ENCODE data around the gene EIF4G3.
"Not testable (repeated sequence)": the region's sequence is repeated elsewhere in the genome, so short reads cannot be mapped to it uniquely, and the experiment has no call there.

EIF4G3 gene

GRCh38 chr1:21149430-21149854 is 27.3 kb downstream of the EIF4G3 start:
- no peaks in the 10 kb centered on the region for H3K27me3 Mint-ChIP-seq
- no peak overlapping the region for H3K27ac Mint-ChIP-seq
- H3K4me3 Mint-ChIP-seq = no peak overlapping the region
- peaks cover 53% of the 10 kb centered on the region for H3K36me3 Mint-ChIP-seq (ENCODE audit: low read depth)
- H3K9me3 Mint-ChIP-seq = no peaks in the 10 kb centered on the region
- peaks cover 3% of the 10 kb centered on the region for H3K4me1 Mint-ChIP-seq (ENCODE audit: low read depth)

GRCh38 chr1:21143752-21144151 is 32.9 kb downstream of the EIF4G3 start:
- Mint-ChIP-seq H3K36me3 (ENCODE audit: low read depth) (peaks cover 44% of the 10 kb centered on the region), H3K27me3 (no peaks in the 10 kb centered on the region), H3K27ac (no peak overlapping the region), H3K4me3 (no peak overlapping the region), H3K4me1 (ENCODE audit: low read depth) (peaks cover 3% of the 10 kb centered on the region), H3K9me3 (no peaks in the 10 kb centered on the region)

GRCh38 chr1:21143138-21143537 is 33.6 kb downstream of the EIF4G3 start:
- Mint-ChIP-seq H3K4me3 (no peak overlapping the region), H3K36me3 (ENCODE audit: low read depth) (peaks cover 41% of the 10 kb centered on the region), H3K4me1 (ENCODE audit: low read depth) (peaks cover 6% of the 10 kb centered on the region), H3K9me3 (no peaks in the 10 kb centered on the region), H3K27ac (no peak overlapping the region), H3K27me3 (no peaks in the 10 kb centered on the region)

- no peaks in the 10 kb centered on the region for H3K27me3 Mint-ChIP-seq
- H3K36me3 Mint-ChIP-seq (ENCODE audit: low read depth) = peaks cover 44% of the 10 kb centered on the region
- no peaks in the 10 kb centered on the region for H3K9me3 Mint-ChIP-seq
Observed at GRCh38 chr1:21141030-21141429, 35.7 kb downstream of the EIF4G3 start.

GRCh38 chr1:21139601-21140000 is 37.1 kb downstream of the EIF4G3 start:
- H3K4me3 Mint-ChIP-seq = no peak overlapping the region
- no peaks in the 10 kb centered on the region for H3K27me3 Mint-ChIP-seq
- peaks cover 5% of the 10 kb centered on the region for H3K4me1 Mint-ChIP-seq (ENCODE audit: low read depth)
- H3K9me3 Mint-ChIP-seq = no peaks in the 10 kb centered on the region
- no peak overlapping the region for H3K27ac Mint-ChIP-seq
- peaks cover 42% of the 10 kb centered on the region for H3K36me3 Mint-ChIP-seq (ENCODE audit: low read depth)

More at GRCh38 chr1:21141030-21141429, 35.7 kb downstream of the EIF4G3 start:
- Mint-ChIP-seq H3K4me1 (ENCODE audit: low read depth) (peaks cover 7% of the 10 kb centered on the region), H3K27ac (no peak overlapping the region), H3K4me3 (no peak overlapping the region)

- H3K4me1 Mint-ChIP-seq (ENCODE audit: low read depth); H3K9me3 Mint-ChIP-seq; H3K27ac Mint-ChIP-seq; H3K4me3 Mint-ChIP-seq; H3K27me3 Mint-ChIP-seq: not testable (repeated sequence)
- peaks cover 41% of the 10 kb centered on the region for H3K36me3 Mint-ChIP-seq (ENCODE audit: low read depth)
Observed at GRCh38 chr1:21136344-21136743, 40.4 kb downstream of the EIF4G3 start.

- H3K4me1 Mint-ChIP-seq (ENCODE audit: low read depth) = no peaks in the 10 kb centered on the region
- H3K4me3 Mint-ChIP-seq = no peak overlapping the region
- H3K27ac Mint-ChIP-seq = no peak overlapping the region
- H3K9me3 Mint-ChIP-seq = no peaks in the 10 kb centered on the region
- no peaks in the 10 kb centered on the region for H3K27me3 Mint-ChIP-seq
- H3K36me3 Mint-ChIP-seq (ENCODE audit: low read depth) = peaks cover 40% of the 10 kb centered on the region
Observed at GRCh38 chr1:21131200-21131599, 45.5 kb downstream of the EIF4G3 start.

- Mint-ChIP-seq H3K4me1 (ENCODE audit: low read depth) (no peaks in the 10 kb centered on the region), H3K36me3 (ENCODE audit: low read depth) (peaks cover 29% of the 10 kb centered on the region), H3K27ac (no peak overlapping the region), H3K27me3 (no peaks in the 10 kb centered on the region), H3K4me3 (no peak overlapping the region), H3K9me3 (no peaks in the 10 kb centered on the region)
Observed at GRCh38 chr1:21129407-21129806, 47.3 kb downstream of the EIF4G3 start.

GRCh38 chr1:21126324-21126723 is 50.4 kb downstream of the EIF4G3 start:
- Mint-ChIP-seq H3K9me3 (no peaks in the 10 kb centered on the region), H3K27me3 (no peaks in the 10 kb centered on the region), H3K27ac (no peak overlapping the region), H3K4me1 (ENCODE audit: low read depth) (no peaks in the 10 kb centered on the region), H3K36me3 (ENCODE audit: low read depth) (peaks cover 36% of the 10 kb centered on the region), H3K4me3 (no peak overlapping the region)

GRCh38 chr1:21124846-21125245 is 51.9 kb downstream of the EIF4G3 start:
- Mint-ChIP-seq H3K36me3 (ENCODE audit: low read depth) (peaks cover 29% of the 10 kb centered on the region), H3K4me3 (no peak overlapping the region), H3K27me3 (no peaks in the 10 kb centered on the region), H3K27ac (no peak overlapping the region), H3K4me1 (ENCODE audit: low read depth) (no peaks in the 10 kb centered on the region), H3K9me3 (no peaks in the 10 kb centered on the region)

GRCh38 chr1:21123287-21123948 is 53.3 kb downstream of the EIF4G3 start:
- Mint-ChIP-seq H3K36me3 (ENCODE audit: low read depth) (peaks cover 33% of the 10 kb centered on the region), H3K4me3 (no peak overlapping the region), H3K27ac (no peak overlapping the region), H3K27me3 (no peaks in the 10 kb centered on the region), H3K4me1 (ENCODE audit: low read depth) (no peaks in the 10 kb centered on the region), H3K9me3 (no peaks in the 10 kb centered on the region)

- no peak overlapping the region for H3K27ac Mint-ChIP-seq
- no peaks in the 10 kb centered on the region for H3K9me3 Mint-ChIP-seq
- H3K36me3 Mint-ChIP-seq (ENCODE audit: low read depth) = peaks cover 24% of the 10 kb centered on the region
- no peak overlapping the region for H3K4me3 Mint-ChIP-seq
- no peaks in the 10 kb centered on the region for H3K27me3 Mint-ChIP-seq
- no peaks in the 10 kb centered on the region for H3K4me1 Mint-ChIP-seq (ENCODE audit: low read depth)
Observed at GRCh38 chr1:21121764-21122471, 54.8 kb downstream of the EIF4G3 start.

GRCh38 chr1:21118167-21118566 is 58.5 kb downstream of the EIF4G3 start:
- Mint-ChIP-seq H3K9me3 (no peaks in the 10 kb centered on the region), H3K27me3 (no peaks in the 10 kb centered on the region), H3K4me1 (ENCODE audit: low read depth) (no peaks in the 10 kb centered on the region), H3K27ac (no peak overlapping the region), H3K4me3 (no peak overlapping the region), H3K36me3 (ENCODE audit: low read depth) (peaks cover 19% of the 10 kb centered on the region)

- Mint-ChIP-seq H3K4me1 (ENCODE audit: low read depth) (no peaks in the 10 kb centered on the region), H3K9me3 (no peaks in the 10 kb centered on the region), H3K27me3 (no peaks in the 10 kb centered on the region), H3K27ac (no peak overlapping the region), H3K36me3 (ENCODE audit: low read depth) (peaks cover 13% of the 10 kb centered on the region), H3K4me3 (no peak overlapping the region)
Observed at GRCh38 chr1:21117597-21118001, 59.1 kb downstream of the EIF4G3 start.

GRCh38 chr1:21117159-21117558 is 59.5 kb downstream of the EIF4G3 start:
- Mint-ChIP-seq H3K27ac (no peak overlapping the region), H3K4me1 (ENCODE audit: low read depth) (no peaks in the 10 kb centered on the region), H3K4me3 (no peak overlapping the region), H3K36me3 (ENCODE audit: low read depth) (peaks cover 11% of the 10 kb centered on the region), H3K9me3 (no peaks in the 10 kb centered on the region), H3K27me3 (no peaks in the 10 kb centered on the region)

Measured in stimulated activated naive CD8-positive, alpha-beta T cell treated with anti-CD3 and anti-CD28 coated beads, Interleukin-15, Interleukin-2, amounts not matched to agents 100 ng/mL and 50 ng/mL, for 24 hours (primary cell).